ENCODE data around the gene TMEM141.

Gene TMEM141

DNA sequence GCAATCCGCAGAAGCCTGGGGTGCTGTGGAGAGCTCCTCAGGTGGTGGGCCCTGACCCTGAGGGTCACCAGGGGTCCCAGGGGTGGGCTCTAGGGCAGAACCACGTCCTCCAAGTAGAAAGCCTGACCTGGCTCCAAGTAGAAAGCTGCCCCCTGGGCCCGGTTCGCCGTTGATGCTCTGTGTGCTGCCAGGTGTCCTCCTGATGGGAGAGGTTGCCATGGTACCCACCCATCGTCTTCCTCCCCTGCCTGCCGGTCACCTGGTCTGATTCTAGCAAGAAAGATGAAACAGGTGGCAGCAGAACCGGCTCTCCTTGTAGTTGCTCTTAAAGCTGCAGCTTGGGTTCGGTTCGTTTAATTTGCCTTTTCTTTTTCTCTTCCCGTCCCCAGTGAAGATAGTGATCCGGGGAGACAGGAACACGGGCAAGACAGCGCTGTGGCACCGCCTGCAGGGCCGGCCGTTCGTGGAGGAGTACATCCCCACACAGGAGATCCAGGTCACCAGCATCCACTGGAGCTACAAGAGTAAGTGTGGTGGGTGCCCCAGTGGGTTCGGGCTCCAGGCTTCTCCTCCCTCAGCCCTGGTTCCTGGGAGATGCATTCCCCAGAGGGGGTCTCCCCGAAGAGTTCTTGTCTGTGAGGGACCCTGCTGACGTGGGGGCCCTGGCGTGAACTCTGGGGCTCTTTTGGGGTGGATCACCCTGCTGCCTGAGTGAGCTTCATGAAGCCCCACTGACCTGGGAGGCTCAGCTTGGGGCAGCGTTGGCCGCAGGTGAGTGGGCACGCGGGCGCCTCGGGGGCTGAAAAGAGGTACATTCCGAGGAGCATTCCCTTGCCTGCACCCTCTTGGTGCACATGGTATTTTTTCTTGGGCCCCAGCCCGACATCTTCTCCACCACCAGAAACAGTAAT is 32.2 kb downstream of the TMEM141 start:
- no peak for DNase-seq (ENCODE audit: low read depth in 2 of 2)
- no peak for TF ChIP-seq CTCF (IDR thresholded peaks at IDR 0.05; ENCODE audit: low read depth, low read length)
- H3K4me3 ChIP-seq (replicated peaks in 1 of 2; ENCODE audit: low read depth in 2 of 2, low read length in 2 of 2), result no peak overlapping the region

DNA sequence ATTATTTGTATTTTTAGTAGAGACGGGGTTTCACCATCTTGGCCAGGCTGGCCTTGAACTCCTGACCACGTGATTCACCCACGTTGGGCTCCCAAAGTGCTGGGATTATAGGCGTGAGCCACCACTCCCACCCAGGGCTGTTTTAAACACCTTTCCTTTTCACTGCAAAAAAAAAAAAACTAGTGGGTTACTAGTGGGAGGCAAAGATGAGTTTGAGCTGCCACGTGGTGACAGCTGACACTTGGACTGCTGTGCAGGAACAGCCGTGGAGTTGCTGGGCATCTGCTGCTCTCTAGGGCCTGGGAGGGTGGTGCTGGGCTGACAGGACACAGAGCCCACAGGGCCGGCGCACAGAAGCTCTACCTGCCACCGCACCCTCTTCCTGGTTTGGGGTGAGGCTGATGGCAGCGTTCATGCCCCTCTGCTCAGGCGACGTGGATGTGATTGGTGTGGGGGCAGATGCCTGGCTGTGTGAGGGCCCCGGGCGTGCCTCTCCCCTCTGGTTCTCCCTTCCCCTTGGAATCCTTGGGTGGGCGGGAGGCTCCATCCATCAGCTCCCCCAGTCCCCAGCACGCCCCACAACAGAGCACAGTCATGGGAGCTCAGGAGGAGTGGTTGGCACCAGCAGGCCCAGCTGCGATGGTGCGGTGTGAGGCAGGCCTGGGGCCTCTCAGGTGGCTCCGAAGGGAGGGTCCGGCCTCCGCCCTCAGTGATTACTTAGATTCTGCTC is 33.5 kb downstream of the TMEM141 start:
- DNase-seq (ENCODE audit: low read depth in 2 of 2), result no peak
- no peak overlapping the region for H3K4me3 ChIP-seq (replicated peaks in 1 of 2; ENCODE audit: low read depth in 2 of 2, low read length in 2 of 2)
- no peak for TF ChIP-seq CTCF (IDR thresholded peaks at IDR 0.05; ENCODE audit: low read depth, low read length)

DNA sequence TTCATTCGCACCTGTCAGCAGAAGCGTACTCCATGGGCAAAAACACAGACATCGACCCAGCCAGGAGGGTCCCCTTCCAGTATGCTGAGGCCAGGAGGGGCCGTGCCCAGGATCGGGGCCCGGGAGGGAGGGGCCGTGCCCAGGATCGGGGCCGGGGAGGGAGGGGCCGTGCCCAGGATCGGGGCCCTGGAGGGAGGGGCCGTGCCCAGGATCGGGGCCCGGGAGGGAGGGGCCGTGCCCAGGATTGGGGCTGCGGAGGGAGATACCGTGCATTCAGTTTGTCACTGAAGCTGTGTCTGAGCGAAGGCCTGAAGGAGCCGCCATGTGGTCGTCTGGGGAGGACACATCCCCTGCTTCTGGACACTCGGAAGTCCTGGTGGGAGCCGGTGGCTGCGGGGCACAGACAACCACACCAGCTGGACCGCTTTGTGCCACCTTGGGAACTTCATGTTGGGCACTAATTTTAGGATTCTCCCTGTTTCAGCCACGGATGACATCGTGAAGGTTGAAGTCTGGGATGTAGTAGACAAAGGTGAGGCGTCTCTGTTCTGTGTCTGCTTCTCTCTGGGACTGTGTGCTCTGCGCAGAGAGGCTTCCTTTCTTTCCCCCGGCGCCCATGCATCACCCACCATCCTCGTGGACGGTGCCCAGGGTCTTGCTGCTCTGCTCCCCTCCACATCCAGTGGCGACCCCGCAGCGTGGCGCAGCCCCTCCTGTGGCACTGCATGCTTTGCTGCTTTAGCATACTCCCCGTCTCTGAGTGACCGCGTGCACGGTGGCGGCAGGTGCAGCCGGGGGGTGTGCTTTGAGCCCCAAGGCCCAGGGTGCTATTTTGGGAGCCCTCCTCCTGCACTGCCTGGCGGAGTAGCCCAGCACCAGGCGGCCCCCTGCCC is 34.4 kb downstream of the TMEM141 start:
- TF ChIP-seq CTCF (IDR thresholded peaks at IDR 0.05; ENCODE audit: low read depth, low read length), result no peak
- no peak for DNase-seq (ENCODE audit: low read depth in 2 of 2)
- H3K4me3 ChIP-seq (replicated peaks in 1 of 2; ENCODE audit: low read depth in 2 of 2, low read length in 2 of 2), result no peak overlapping the region

- no peak for TF ChIP-seq CTCF (IDR thresholded peaks at IDR 0.05; ENCODE audit: low read depth, low read length)
- no peak overlapping the region for H3K4me3 ChIP-seq (replicated peaks in 1 of 2; ENCODE audit: low read depth in 2 of 2, low read length in 2 of 2)
- no peak for DNase-seq (ENCODE audit: low read depth in 2 of 2)
These were observed 35.0 kb downstream of the TMEM141 start for GRCh38 chr9:136826188-136826541.

- no peak for DNase-seq (ENCODE audit: low read depth in 2 of 2)
- no peak overlapping the region for H3K4me3 ChIP-seq (replicated peaks in 1 of 2; ENCODE audit: low read depth in 2 of 2, low read length in 2 of 2)
- no peak for TF ChIP-seq CTCF (IDR thresholded peaks at IDR 0.05; ENCODE audit: low read depth, low read length)
These were observed 35.8 kb downstream of the TMEM141 start for GRCh38 chr9:136826703-136827582.

All from cardiac fibroblast (primary cell).